MCF 10A (cell line): ENCODE measurements around the gene ALPL. TPM values are rescaled to one million over a fixed set of nuclear protein-coding genes. Genes with fewer than 3 reads are reported as not detected.

Experiments used
- BruUV-seq: library from RNA; stranded (reverse); fragments of 400-500 nt; replicated peaks from 2 replicates; lab custom pipeline; 2021; lab: Mats Ljungman, UMichigan
- CTCF ChIA-PET: fragments of 300-600 bp; sonication (Branson Sonifier 250); formaldehyde crosslinking; extraction: SDS; loops from one replicate; lab custom pipeline; 2021; ENCODE audit warnings: antibody characterized with exemption, inconsistent platforms; lab: Yijun Ruan, JAX
- POLR2A ChIA-PET: fragments of 300-600, 350-650 bp; sonication (Branson Sonifier 250); formaldehyde crosslinking; extraction: SDS; loops from one replicate; lab custom pipeline; 2020; ENCODE audit warnings: antibody characterized with exemption, inconsistent platforms; lab: Yijun Ruan, JAX
- DNase-seq: peaks from one replicate; pipeline ENCODE4 v3.0.0-alpha.2; 2018; ENCODE audit not compliant: unreplicated experiment
- H3K27ac Mint-ChIP-seq: one replicate; pipeline ENCODE4 v1.8.0; 2022; ENCODE audit warnings: mild to moderate bottlenecking, low read depth, mixed read lengths; ENCODE audit not compliant: unreplicated experiment
- H3K27me3 Mint-ChIP-seq: one replicate; pipeline ENCODE4 v1.8.0; 2022; ENCODE audit warnings: mixed read lengths; ENCODE audit not compliant: insufficient read depth, unreplicated experiment
- H3K36me3 Mint-ChIP-seq: one replicate; pipeline ENCODE4 v1.8.0; 2022; ENCODE audit warnings: mild to moderate bottlenecking, moderate library complexity, mixed read lengths; ENCODE audit not compliant: insufficient read depth, unreplicated experiment
- H3K4me1 Mint-ChIP-seq: one replicate; pipeline ENCODE4 v1.8.0; 2022; ENCODE audit warnings: mixed read lengths; ENCODE audit not compliant: insufficient read depth, unreplicated experiment
- H3K4me3 Mint-ChIP-seq: one replicate; pipeline ENCODE4 v1.8.0; 2022; ENCODE audit warnings: mild to moderate bottlenecking, moderate library complexity, mixed read lengths; ENCODE audit not compliant: unreplicated experiment
- H3K9me3 Mint-ChIP-seq: one replicate; pipeline ENCODE4 v1.8.0; 2022; ENCODE audit warnings: mixed read lengths; ENCODE audit not compliant: unreplicated experiment
- CTCF ChIP-seq: fragments of 200-600 bp; IDR thresholded peaks from one replicate; pipeline ENCODE4 v1.8.0; 2022; ENCODE audit warnings: antibody characterized with exemption, mild to moderate bottlenecking; ENCODE audit not compliant: unreplicated experiment
- intact Hi-C: fragments of 100-400 bp; cut with micrococcal nuclease; formaldehyde crosslinking; loops from 2 replicates; pipeline ENCODE4 v1.14.1; 2022
- total RNA-seq: library from RNA; stranded (reverse); gene quantifications from 2 replicates; pipeline ENCODE4 v1.2.3, GENCODE V29; 2022

ALPL gene
- total RNA-seq, 1 experiment from 2014 or later: not detected

GRCh38 chr1:21534146-21534545 lies 24.9 kb downstream of the ALPL start:
- intact Hi-C loops: loop anchor here (1.0 kb wide), 1 partner anchor 164 kb away; no protein-coding TSS in a partner anchor
- no peak overlapping the region for H3K4me3 Mint-ChIP-seq
- DNase-seq: no peak
- ChIA-PET CTCF (interaction anchor here (0.6 to 4.1 kb wide), 5 partner anchors 17 to 303 kb away, joined by 3 to 26 read pairs (median 4); no protein-coding TSS in a partner anchor), POLR2A (no interaction called here)
- H3K27me3 Mint-ChIP-seq: peaks cover 38% of the 10 kb centered on the region
- no peaks in the 10 kb centered on the region for H3K36me3 Mint-ChIP-seq
- H3K4me1 Mint-ChIP-seq: no peaks in the 10 kb centered on the region
- no peak overlapping the region for H3K27ac Mint-ChIP-seq
- no TSS peak for BruUV-seq
- TF ChIP-seq CTCF: no peak
- H3K9me3 Mint-ChIP-seq: no peaks in the 10 kb centered on the region

GRCh38 chr1:21534674-21535378 lies 25.6 kb downstream of the ALPL start:
- ChIA-PET CTCF (interaction anchor here (0.5 to 4.1 kb wide), 15 partner anchors 9 to 597 kb away, joined by 3 to 26 read pairs (median 3); partner anchors contain the start of gene NBPF3), POLR2A (no interaction called here)
- Mint-ChIP-seq H3K27ac (no peak overlapping the region), H3K36me3 (no peaks in the 10 kb centered on the region), H3K4me3 (no peak overlapping the region), H3K4me1 (no peaks in the 10 kb centered on the region), H3K9me3 (no peaks in the 10 kb centered on the region), H3K27me3 (peaks cover 32% of the 10 kb centered on the region)
- no TSS peak for BruUV-seq
- TF ChIP-seq CTCF: peak; percentile 49
- DNase-seq: peak; percentile 63
- intact Hi-C loops: loop anchor here (1.0 kb wide), 1 partner anchor 165 kb away; no protein-coding TSS in a partner anchor

GRCh38 chr1:21536218-21536617 lies 27.0 kb downstream of the ALPL start:
- BruUV-seq: no TSS peak
- H3K27me3 Mint-ChIP-seq: peaks cover 18% of the 10 kb centered on the region
- no peaks in the 10 kb centered on the region for H3K36me3 Mint-ChIP-seq
- CTCF ChIA-PET: interaction anchor here (0.5 to 4.1 kb wide), 3 partner anchors 167 to 598 kb away, joined by 3 to 26 read pairs (median 4); no protein-coding TSS in a partner anchor
- DNase-seq: no peak
- H3K27ac Mint-ChIP-seq: no peak overlapping the region
- POLR2A ChIA-PET: interaction anchor here (0.7 to 0.8 kb wide), 2 partner anchors 32 to 898 kb away, joined by 3 read pairs; no protein-coding TSS in a partner anchor
- intact Hi-C loops: no loop called here
- TF ChIP-seq CTCF: no peak
- H3K4me3 Mint-ChIP-seq: no peak overlapping the region
- H3K9me3 Mint-ChIP-seq: no peaks in the 10 kb centered on the region
- H3K4me1 Mint-ChIP-seq: peaks cover 8% of the 10 kb centered on the region

GRCh38 chr1:21537511-21537931 lies 28.3 kb downstream of the ALPL start:
- H3K4me3 Mint-ChIP-seq: no peak overlapping the region
- H3K27ac Mint-ChIP-seq: no peak overlapping the region
- no peak for TF ChIP-seq CTCF
- no peaks in the 10 kb centered on the region for H3K36me3 Mint-ChIP-seq
- H3K27me3 Mint-ChIP-seq: peaks cover 5% of the 10 kb centered on the region
- no peaks in the 10 kb centered on the region for H3K9me3 Mint-ChIP-seq
- H3K4me1 Mint-ChIP-seq: peaks cover 8% of the 10 kb centered on the region
- intact Hi-C loops: no loop called here
- no peak for DNase-seq
- POLR2A ChIA-PET: no interaction called here
- CTCF ChIA-PET: interaction anchor here (0.5 to 4.1 kb wide), 3 partner anchors 21 to 168 kb away, joined by 3 to 26 read pairs (median 3); no protein-coding TSS in a partner anchor
- BruUV-seq: no TSS peak
